HG03457 (cell line): ENCODE results near the gene ZNF266.

ENCODE experiments used
- ATAC-seq: cut with Tn5 transposase; IDR thresholded peaks from one replicate; pipeline ENCODE4 v1.9.1; 2021; ENCODE audit warnings: moderate number of reproducible peaks; ENCODE audit not compliant: unreplicated experiment

Gene ZNF266

GRCh38 chr19:9435279-9436268, at the start of gene ZNF266:
Gene ZNF266, minus strand, starts transcription at chr19:9435573. Its CDS starts 15,484 bp downstream, at chr19:9420089.
- peak; percentile 59 for ATAC-seq

GRCh38 chr19:9485140-9485539, 49.8 kb upstream of the ZNF266 start:
- no peak for ATAC-seq

- ATAC-seq, result no peak
Observed at GRCh38 chr19:9474975-9475374, 39.6 kb upstream of the ZNF266 start.

- no peak for ATAC-seq
Observed at GRCh38 chr19:9467161-9467560, 31.8 kb upstream of the ZNF266 start.

- no peak for ATAC-seq
Observed at GRCh38 chr19:9461938-9462337, 26.6 kb upstream of the ZNF266 start.

- ATAC-seq, result no peak
Observed at GRCh38 chr19:9456018-9456689, 20.8 kb upstream of the ZNF266 start.

- ATAC-seq, result no peak
Observed at GRCh38 chr19:9453953-9454352, 18.6 kb upstream of the ZNF266 start.

- ATAC-seq, result no peak
Observed at GRCh38 chr19:9445037-9445436, 9.7 kb upstream of the ZNF266 start.

GRCh38 chr19:9436358-9436757, 985 bp upstream of the ZNF266 start:
- ATAC-seq, result no peak

GRCh38 chr19:9431475-9431874, 3.9 kb downstream of the ZNF266 start:
- no peak for ATAC-seq

GRCh38 chr19:9430444-9430843, 4.9 kb downstream of the ZNF266 start:
- ATAC-seq, result no peak

- ATAC-seq, result no peak
Observed at GRCh38 chr19:9427941-9428340, 7.4 kb downstream of the ZNF266 start.

- ATAC-seq, result no peak
Observed at GRCh38 chr19:9413240-9413954, 22.0 kb downstream of the ZNF266 start.

- ATAC-seq, result no peak
Observed at GRCh38 chr19:9407827-9408226, 27.5 kb downstream of the ZNF266 start.

- ATAC-seq, result no peak
Observed at GRCh38 chr19:9406798-9407352, 28.5 kb downstream of the ZNF266 start.

GRCh38 chr19:9381361-9381785, 54.0 kb downstream of the ZNF266 start:
- no peak for ATAC-seq

- no peak for ATAC-seq
Observed at GRCh38 chr19:9370738-9371619, 64.4 kb downstream of the ZNF266 start.

- ATAC-seq, result no peak
Observed at GRCh38 chr19:9362905-9363304, 72.5 kb downstream of the ZNF266 start, which contains the start of gene ZNF177. Gene ZNF177, plus strand, starts transcription at chr19:9363013. Its CDS starts 15,299 bp downstream, at chr19:9378312.
